T-helper 1 cell treated with Interleukin-12 subunit alpha and Interleukin-12 subunit beta and Interleukin-4 antibody, amounts not matched to agents 30 ng/mL and 1 ng/mL, for 36 hours (primary cell): ENCODE results near the gene PRKCQ. TPM values are rescaled to one million over a fixed set of nuclear protein-coding genes. Genes with fewer than 3 reads are reported as not detected.
"Not testable (repeated sequence)": the region's sequence is repeated elsewhere in the genome, so short reads cannot be mapped to it uniquely, and the experiment has no call there.

Source experiments
- intact Hi-C: fragments of 100-400 bp; cut with micrococcal nuclease; formaldehyde crosslinking; loops from one replicate; pipeline ENCODE4 v1.15.1; 2024
- total RNA-seq: library from RNA; stranded (reverse); gene quantifications from 2 replicates; pipeline ENCODE4 v1.2.3, GENCODE V29; 2022

Gene PRKCQ
- total RNA-seq, 1 donor from 2014 or later: 71.5 TPM

GRCh38 chr10:6465854-6466601, 114.0 kb downstream of the PRKCQ start:
- intact Hi-C loops: no loop called here

GRCh38 chr10:6465437-6465836, 114.6 kb downstream of the PRKCQ start:
- intact Hi-C loops: no loop called here

- intact Hi-C loops: no loop called here
These were observed 115.1 kb downstream of the PRKCQ start for GRCh38 chr10:6464862-6465430.

DNA sequence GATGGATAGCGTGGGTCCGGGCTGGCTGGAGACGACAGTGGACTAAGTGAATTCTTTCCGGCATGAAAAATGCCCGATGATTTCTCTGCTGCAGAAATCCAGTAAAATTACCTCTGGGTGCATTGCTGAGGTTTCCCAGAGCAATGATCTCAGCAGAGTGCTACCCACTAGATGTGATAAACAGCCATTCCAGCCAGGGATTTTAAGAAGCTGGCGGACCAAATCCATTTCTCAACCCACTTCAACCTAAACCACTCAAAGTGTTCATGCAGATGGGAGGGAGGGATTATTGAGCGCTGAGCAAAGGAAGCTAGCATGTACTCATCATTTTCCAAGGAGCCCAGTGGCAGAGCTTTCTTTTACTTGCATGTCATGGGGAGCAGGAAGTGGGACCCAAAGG, 116.7 kb downstream of the PRKCQ start:
- intact Hi-C loops: no loop called here

GRCh38 chr10:6461961-6462360, 118.1 kb downstream of the PRKCQ start:
- intact Hi-C loops: no loop called here

- intact Hi-C loops: no loop called here
These were observed 119.1 kb downstream of the PRKCQ start for GRCh38 chr10:6460861-6461409.

DNA sequence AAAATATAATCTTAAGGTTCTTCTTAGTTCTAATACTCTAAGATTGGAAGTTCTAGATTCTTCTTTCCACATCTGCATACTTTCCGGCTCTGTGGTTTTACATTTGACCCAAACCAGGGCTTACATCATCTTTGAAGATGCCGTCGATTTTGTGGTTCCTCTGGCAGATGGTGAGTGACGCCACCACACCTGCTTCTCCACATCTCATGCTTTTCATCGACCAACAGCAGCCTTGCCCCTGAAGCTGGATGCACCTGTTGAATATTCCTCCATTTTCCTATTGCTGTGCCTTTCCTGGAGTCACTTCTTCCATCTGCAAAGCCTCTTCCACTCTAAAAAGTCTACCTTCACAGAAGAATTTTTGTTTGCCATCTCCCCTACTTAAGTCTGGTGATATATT, 121.3 kb downstream of the PRKCQ start:
- intact Hi-C loops: no loop called here

DNA sequence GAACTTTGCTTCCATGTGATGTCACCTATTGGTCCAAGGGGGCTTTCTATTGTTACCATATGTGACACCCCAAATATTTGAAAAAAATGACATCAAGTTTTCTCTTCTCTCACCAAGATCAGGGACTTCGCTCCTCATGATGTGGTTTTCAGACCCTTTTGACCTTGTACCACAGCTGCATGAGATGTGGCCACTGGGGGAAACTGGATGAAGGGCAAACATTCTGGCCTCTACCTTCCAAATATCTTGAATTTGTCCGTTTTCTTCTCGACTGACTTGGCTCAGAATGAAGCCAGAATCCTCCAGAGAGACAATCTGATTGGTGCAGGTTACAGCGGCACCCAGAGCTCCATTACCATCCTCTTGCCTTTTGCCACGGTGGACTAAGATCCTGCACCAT, 122.7 kb downstream of the PRKCQ start:
- intact Hi-C loops: no loop called here

GRCh38 chr10:6456067-6456466, 124.0 kb downstream of the PRKCQ start:
- intact Hi-C loops: no loop called here

DNA sequence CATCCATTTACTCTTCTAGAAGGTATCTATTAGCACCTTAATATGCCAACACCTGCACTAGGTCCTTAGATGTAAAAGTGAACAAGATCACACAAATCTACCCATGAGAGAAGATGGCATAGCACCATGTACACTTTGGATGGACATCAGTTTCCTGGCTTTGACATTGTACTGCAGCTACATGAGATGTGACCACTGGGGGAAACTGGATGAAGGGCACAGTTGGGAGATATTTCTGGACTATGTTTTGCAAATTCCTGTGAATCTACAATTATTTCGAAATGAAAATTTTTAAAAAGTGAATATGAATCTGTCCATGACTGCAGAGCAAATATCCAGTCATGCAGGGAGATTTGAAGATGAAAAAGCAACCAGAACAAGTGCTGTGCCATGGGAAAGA, 124.5 kb downstream of the PRKCQ start:
- intact Hi-C loops: no loop called here

DNA sequence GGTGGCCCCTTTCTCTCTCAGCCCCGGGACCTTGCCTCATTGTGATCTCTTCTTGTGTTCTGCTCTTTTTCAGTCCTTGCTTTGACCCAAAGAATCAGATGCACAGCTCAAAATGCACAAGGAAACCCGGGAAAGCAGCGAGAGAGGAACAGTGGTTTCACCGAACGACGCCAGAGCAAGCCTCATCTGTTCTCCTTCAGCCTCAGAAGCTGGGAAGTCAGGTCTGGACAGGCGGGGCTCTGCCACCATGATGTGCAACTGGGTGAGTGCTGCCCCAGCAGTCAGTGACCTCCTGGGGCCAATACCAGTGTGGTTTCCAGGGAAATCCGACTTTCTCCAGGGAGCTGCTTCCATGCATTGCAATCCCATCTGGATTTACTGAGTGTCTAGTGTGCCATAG, 133.4 kb downstream of the PRKCQ start:
- intact Hi-C loops: no loop called here

DNA sequence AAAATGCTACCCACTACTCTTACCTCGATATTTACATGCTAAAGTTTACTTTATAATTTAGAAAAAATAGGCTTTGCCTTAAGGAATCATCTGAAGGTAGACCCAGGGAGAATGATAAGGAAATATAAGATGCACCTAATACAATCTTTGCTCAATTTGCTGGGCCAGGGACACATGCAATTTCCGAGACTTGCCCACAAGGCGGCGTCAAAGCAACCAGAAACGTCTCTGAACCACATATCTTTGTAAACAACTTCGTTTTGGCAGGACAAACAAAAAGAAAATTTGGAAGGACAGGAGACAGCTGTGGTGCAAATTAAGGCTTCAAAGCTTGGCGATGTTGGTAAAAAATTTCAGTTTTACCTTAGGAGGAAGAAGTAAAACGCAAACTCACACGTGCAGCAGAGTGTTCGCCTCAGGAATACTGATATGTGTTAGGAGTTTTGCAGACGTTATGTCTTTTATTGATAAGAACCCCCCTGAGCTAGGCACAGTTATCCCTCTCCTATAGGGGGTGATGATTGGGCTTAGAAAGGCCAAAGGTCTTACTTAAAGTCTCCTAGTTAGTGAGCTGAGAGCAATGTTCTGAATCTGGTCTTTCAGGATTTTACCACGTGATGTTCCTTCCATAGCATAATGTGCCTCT, 134.3 kb downstream of the PRKCQ start:
- intact Hi-C loops: loop anchor here (1.0 to 2.0 kb wide), 9 partner anchors 28 to 233 kb away; no protein-coding TSS in a partner anchor

DNA sequence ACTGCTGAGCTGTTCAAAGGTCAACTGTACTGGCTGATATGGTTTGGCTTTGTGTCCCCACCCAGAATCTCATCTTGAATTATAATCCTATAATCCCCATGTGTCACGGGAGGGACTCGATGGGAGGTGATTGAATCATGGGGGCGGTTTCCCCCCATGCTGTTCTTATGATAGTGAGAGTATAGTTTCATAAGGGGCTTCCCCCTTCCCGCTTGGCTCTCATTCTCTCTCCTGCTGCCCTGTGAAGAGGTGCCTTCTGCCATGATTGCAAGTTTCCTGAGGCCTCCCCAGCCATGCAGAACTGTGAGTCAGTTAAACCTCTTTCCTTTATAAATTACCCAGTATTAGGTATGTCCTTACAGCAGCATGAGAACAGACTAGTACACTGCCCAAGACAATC, 140.2 kb downstream of the PRKCQ start:
- intact Hi-C loops: not testable (repeated sequence)

- intact Hi-C loops: no loop called here
These were observed 148.2 kb downstream of the PRKCQ start for GRCh38 chr10:6431861-6432260.

- intact Hi-C loops: no loop called here
These were observed 148.9 kb downstream of the PRKCQ start for GRCh38 chr10:6431186-6431585.

DNA sequence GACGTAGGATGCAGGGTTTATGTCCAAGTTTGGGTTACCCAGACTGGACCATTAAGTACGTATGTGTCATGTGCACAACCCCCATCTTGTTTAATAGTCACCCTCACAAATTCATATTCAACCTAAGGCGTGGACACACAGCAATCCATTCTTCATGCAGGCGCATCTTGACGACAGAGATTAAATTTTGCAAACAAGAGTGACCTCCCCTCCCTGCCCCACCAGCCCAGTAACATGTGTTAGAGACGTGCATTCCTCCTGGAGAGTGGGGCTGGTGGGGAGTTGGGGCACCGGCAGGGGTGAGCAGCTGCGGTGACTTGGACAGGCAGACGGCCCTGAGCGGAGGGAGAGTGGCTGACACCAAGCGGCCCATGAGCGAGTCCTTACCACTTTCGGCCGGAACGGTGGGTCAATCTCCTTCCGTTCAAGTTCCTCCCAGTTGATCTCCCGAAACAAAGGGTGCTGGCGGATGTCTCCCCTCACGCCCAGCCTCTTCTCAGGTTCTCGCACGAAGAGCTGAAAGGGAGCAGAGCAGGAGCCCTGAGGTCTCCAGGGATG, 149.6 kb downstream of the PRKCQ start:
- intact Hi-C loops: no loop called here

DNA sequence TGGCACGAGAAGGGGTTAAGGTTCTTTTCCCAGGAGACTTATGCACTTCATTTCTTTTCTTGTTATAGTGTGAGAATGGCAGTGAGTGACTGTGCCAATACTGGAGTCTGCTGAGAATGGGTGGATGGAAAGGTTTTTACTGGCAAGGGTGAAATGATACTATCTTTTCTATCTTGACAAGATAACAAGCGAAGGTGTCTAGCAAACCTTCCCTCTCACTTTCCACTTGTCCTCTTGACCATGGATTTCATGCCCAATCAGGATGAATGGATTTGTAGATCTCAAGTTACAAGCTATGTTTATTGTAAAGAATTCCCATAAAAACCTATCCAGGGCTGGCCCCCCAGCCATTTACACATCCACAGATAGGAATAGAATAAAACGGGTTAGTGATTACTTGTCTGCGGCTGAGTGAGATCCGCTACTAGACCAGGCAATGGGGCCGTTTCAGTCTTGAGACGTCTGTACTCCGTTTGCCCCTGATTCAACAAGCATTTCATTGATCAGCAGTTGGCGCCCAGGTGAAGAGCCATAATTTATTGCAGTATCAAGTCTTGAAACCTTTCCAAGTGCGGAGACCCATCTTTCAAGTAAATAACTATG, 152.6 kb downstream of the PRKCQ start:
- intact Hi-C loops: no loop called here

- intact Hi-C loops: no loop called here
These were observed 153.8 kb downstream of the PRKCQ start for GRCh38 chr10:6426317-6426716.

DNA sequence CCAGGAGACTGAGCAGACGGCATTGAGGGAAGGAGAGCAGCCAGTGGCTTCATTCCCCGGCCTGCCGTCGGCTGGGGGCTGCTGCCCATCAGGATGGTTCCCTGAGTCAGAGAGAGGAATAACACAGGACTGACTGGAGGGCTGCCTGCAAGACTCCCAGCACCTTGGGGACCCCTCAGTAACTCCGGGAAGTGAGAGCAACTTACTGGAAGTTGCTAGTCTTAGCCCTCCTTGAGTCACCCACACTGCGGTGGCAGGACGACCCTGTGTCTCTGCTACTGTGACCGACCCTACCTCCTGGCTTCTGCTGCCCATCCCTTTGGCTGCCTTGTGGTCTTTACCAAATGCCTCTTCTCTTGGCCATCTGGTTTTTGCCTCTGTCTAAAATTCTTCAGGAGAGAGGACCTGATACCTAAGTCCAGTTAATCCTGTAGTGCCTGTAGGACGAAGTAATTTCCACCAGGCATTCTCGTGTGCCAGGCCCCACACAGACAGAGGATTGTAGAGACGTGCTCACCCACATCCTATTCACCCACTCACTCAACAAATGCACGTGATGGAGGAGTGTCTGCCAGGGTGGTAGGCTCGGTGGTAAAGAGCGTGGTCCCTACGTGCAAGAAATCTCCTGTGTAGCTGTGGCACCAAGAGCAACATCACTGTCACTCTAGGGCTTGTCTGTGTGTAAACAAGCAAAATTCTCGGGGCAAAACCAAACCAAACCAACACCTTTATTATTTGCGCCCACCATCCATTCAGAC, 156.5 kb downstream of the PRKCQ start:
- intact Hi-C loops: no loop called here

DNA sequence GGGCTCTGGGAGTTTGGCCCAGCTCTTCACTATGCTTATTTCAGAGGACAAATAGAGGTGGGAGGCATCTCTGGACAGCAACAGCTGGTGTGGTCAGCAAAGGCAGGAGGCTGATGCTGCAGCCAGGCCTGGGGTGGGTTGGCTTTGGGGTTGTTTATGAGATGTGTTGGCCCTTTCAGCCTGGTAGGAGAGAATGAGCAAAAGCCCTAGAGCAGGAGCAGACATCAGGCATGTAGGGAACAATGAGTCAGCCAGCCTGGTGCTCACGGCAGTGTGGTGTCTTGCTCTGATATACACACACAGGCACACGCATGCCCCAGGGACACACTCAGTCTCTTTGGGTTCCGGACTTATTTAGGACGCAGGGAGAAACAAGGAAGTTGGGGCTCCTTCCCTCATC, 157.1 kb downstream of the PRKCQ start:
- intact Hi-C loops: no loop called here
